Astrocyte (in vitro differentiated cells and primary cell): ENCODE results near the gene ADAM8. TPM values are rescaled to one million over a fixed set of nuclear protein-coding genes. Genes with fewer than 3 reads are reported as not detected.

Experiments used
- DNase-seq: peaks from one replicate; pipeline ENCODE4 v3.0.0-alpha.2; 2010; ENCODE audit warnings: low read depth
- FAIRE-seq: peaks from 2 replicates; lab custom pipeline; 2011; peaks lifted over from hg19 to GRCh38; lab: Jason Lieb, UNC
- H2AFZ ChIP-seq: 2 replicates; pipeline ENCODE4 v1.6.0; 2012; ENCODE audit warnings: low read depth, low read length, inconsistent platforms
- H3K27ac ChIP-seq: 2 replicates; pipeline ENCODE4 v1.5.1; 2011; ENCODE audit warnings: low read depth, low read length, inconsistent platforms
- H3K27me3 ChIP-seq: 2 replicates; pipeline ENCODE4 v1.6.0; 2011; ENCODE audit warnings: low read length, inconsistent platforms; ENCODE audit not compliant: insufficient read depth
- H3K36me3 ChIP-seq: 2 replicates; pipeline ENCODE4 v1.5.1; 2011; ENCODE audit warnings: low read length, inconsistent platforms; ENCODE audit not compliant: insufficient read depth
- H3K4me1 ChIP-seq: 2 replicates; pipeline ENCODE4 v1.5.1; 2011; ENCODE audit warnings: low read length, inconsistent platforms; ENCODE audit not compliant: insufficient read depth
- H3K4me2 ChIP-seq: 2 replicates; pipeline ENCODE4 v1.6.0; 2012; ENCODE audit warnings: low read length, inconsistent platforms
- H3K4me3 ChIP-seq: 2 replicates; pipeline ENCODE4 v1.5.1; 2011; ENCODE audit warnings: low read depth, mild to moderate bottlenecking, low read length, inconsistent platforms; ENCODE audit not compliant: insufficient read depth
- H3K79me2 ChIP-seq: 2 replicates; pipeline ENCODE4 v1.6.0; 2012; ENCODE audit warnings: mild to moderate bottlenecking, low read length, inconsistent platforms; ENCODE audit not compliant: insufficient read depth
- H3K9ac ChIP-seq: 2 replicates; pipeline ENCODE4 v1.6.0; 2012; ENCODE audit warnings: mild to moderate bottlenecking, low read length, inconsistent platforms
- H3K9me3 ChIP-seq: 2 replicates; pipeline ENCODE4 v1.5.1; 2012; ENCODE audit warnings: low read depth, mild to moderate bottlenecking, low read length, inconsistent platforms; ENCODE audit not compliant: insufficient read depth
- H4K20me1 ChIP-seq: 2 replicates; pipeline ENCODE4 v1.6.0; 2012; ENCODE audit warnings: low read length, inconsistent platforms; ENCODE audit not compliant: insufficient read depth
- H3K27ac Mint-ChIP-seq: one replicate; pipeline ENCODE4 v1.8.0; 2021; ENCODE audit warnings: mild to moderate bottlenecking, mixed read lengths; ENCODE audit not compliant: unreplicated experiment
- H3K27me3 Mint-ChIP-seq: one replicate; pipeline ENCODE4 v1.8.0; 2021; ENCODE audit warnings: low read depth, mixed read lengths; ENCODE audit not compliant: unreplicated experiment
- H3K36me3 Mint-ChIP-seq: one replicate; pipeline ENCODE4 v1.8.0; 2021; ENCODE audit warnings: low read depth, mixed read lengths; ENCODE audit not compliant: unreplicated experiment
- H3K4me1 Mint-ChIP-seq: one replicate; pipeline ENCODE4 v1.8.0; 2021; ENCODE audit warnings: low read depth, mixed read lengths; ENCODE audit not compliant: unreplicated experiment
- H3K4me3 Mint-ChIP-seq: one replicate; pipeline ENCODE4 v1.8.0; 2021; ENCODE audit warnings: mild to moderate bottlenecking, moderate library complexity, mixed read lengths; ENCODE audit not compliant: unreplicated experiment
- H3K9me3 Mint-ChIP-seq: one replicate; pipeline ENCODE4 v1.8.0; 2021; ENCODE audit warnings: mild to moderate bottlenecking, mixed read lengths; ENCODE audit not compliant: unreplicated experiment
- EZH2 ChIP-seq: IDR thresholded peaks from 2 replicates; pipeline ENCODE4 v1.6.1; 2012; ENCODE audit warnings: mild to moderate bottlenecking, low read length, inconsistent platforms; ENCODE audit not compliant: insufficient read depth
- total RNA-seq: library from RNA; stranded (reverse); gene quantifications from 2 replicates; pipeline ENCODE4 v1.2.1, GENCODE V29; 2021
- TF ChIP-seq, protein P1 (sequence below): IDR thresholded peaks from 2 replicates; pipeline ENCODE4 v1.5.1; 2011; ENCODE audit warnings: low read depth, mild to moderate bottlenecking, inconsistent platforms, low read length, moderate library complexity; ENCODE audit not compliant: insufficient read depth

Gene ADAM8
- total RNA-seq, 1 donor from 2014 or later: 4.6 TPM

DNA sequence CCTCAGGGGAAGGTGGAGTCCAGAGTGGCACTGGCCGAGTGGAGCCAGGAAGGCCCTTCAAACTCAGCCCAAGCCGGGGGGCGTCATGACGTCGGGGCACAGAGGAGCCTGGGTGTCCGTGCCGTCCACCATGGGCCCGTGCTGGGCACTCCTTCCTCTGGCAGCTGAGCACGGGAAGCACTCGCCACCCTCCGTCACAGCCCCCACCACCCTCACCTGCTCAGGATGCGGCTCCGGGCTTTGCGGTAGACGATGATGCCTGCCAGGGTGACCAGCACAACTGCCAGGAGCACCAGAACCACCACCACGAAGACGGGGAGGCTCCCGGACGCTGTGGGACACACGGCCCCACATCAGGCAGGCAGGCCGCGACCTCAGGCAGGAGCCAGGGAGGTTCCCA is 8.1 kb downstream of the ADAM8 start:
- H3K27me3 ChIP-seq: no peaks in the 10 kb centered on the region
- no peak overlapping the region for H3K27ac ChIP-seq
- TF ChIP-seq, protein P1, sequence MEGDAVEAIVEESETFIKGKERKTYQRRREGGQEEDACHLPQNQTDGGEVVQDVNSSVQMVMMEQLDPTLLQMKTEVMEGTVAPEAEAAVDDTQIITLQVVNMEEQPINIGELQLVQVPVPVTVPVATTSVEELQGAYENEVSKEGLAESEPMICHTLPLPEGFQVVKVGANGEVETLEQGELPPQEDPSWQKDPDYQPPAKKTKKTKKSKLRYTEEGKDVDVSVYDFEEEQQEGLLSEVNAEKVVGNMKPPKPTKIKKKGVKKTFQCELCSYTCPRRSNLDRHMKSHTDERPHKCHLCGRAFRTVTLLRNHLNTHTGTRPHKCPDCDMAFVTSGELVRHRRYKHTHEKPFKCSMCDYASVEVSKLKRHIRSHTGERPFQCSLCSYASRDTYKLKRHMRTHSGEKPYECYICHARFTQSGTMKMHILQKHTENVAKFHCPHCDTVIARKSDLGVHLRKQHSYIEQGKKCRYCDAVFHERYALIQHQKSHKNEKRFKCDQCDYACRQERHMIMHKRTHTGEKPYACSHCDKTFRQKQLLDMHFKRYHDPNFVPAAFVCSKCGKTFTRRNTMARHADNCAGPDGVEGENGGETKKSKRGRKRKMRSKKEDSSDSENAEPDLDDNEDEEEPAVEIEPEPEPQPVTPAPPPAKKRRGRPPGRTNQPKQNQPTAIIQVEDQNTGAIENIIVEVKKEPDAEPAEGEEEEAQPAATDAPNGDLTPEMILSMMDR: no peak
- no peak for TF ChIP-seq EZH2
- H3K9me3 ChIP-seq: no peaks in the 10 kb centered on the region
- no peak for FAIRE-seq
- no peak overlapping the region for H3K27ac Mint-ChIP-seq
- peaks cover 11% of the 10 kb centered on the region for H3K27me3 Mint-ChIP-seq
- H3K4me2 ChIP-seq: no peak overlapping the region
- H3K9me3 Mint-ChIP-seq: no peaks in the 10 kb centered on the region
- no peak overlapping the region for H3K4me3 Mint-ChIP-seq
- H2AFZ ChIP-seq: no peak overlapping the region
- DNase-seq: no peak
- no peaks in the 10 kb centered on the region for H3K36me3 ChIP-seq
- H3K9ac ChIP-seq: no peak overlapping the region
- no peaks in the 10 kb centered on the region for H4K20me1 ChIP-seq
- no peaks in the 10 kb centered on the region for H3K4me1 ChIP-seq
- no peaks in the 10 kb centered on the region for H3K79me2 ChIP-seq
- no peaks in the 10 kb centered on the region for H3K36me3 Mint-ChIP-seq
- H3K4me3 ChIP-seq: no peak overlapping the region
- no peaks in the 10 kb centered on the region for H3K4me1 Mint-ChIP-seq

DNA sequence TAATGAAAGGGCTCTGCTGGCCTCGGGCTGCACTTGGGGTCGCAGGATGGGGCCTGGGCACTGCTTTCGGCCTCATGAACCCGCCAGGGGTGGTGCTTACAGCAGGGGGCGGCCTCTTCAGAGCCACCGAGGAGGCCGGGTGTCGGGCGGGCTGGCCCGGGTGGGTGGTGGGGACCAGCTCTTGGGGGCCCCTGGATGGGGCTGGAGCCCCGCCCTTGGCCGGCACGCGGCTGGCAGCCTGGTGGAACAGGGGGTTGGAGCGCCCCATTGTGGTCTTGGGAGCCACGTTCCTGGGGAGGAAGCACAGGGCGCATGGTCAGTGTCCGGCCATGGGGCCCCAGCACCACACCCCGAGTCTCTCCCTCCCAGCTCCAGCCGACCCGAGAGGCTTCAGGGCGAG is 8.8 kb downstream of the ADAM8 start:
- no peak overlapping the region for H3K27ac Mint-ChIP-seq
- Histone ChIP-seq H3K27me3 (peaks cover under 1% of the 10 kb centered on the region), H3K27ac (no peak overlapping the region), H3K9ac (no peak overlapping the region), H3K79me2 (no peaks in the 10 kb centered on the region), H4K20me1 (no peaks in the 10 kb centered on the region), H3K9me3 (no peaks in the 10 kb centered on the region), H3K4me2 (no peak overlapping the region), H3K4me1 (no peaks in the 10 kb centered on the region), H2AFZ (no peak overlapping the region), H3K36me3 (no peaks in the 10 kb centered on the region), H3K4me3 (no peak overlapping the region)
- peaks cover 15% of the 10 kb centered on the region for H3K27me3 Mint-ChIP-seq
- no peaks in the 10 kb centered on the region for H3K9me3 Mint-ChIP-seq
- FAIRE-seq: no peak
- DNase-seq: no peak
- TF ChIP-seq, protein P1: no peak
- no peak for TF ChIP-seq EZH2
- no peaks in the 10 kb centered on the region for H3K4me1 Mint-ChIP-seq
- no peak overlapping the region for H3K4me3 Mint-ChIP-seq
- no peaks in the 10 kb centered on the region for H3K36me3 Mint-ChIP-seq

DNA sequence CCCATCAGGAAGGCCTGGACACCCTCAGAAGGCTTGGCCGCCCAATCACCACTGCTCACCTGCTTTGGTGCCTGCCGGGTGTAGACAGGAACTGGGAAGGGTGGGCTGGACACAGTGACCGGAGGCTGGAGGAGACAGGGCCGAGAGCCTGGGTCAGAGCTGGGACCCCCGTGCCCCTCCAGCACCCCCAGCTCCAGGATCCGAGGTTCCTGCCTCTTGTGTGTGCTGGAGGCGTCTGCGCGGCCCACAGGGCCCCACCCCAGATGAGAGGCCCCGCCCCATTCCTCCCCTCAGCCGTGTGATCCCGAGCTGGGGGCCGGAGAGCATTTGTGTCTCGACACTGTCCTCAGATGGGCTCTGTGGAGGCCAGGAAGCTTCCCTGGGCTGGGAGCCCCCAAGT is 9.4 kb downstream of the ADAM8 start:
- Mint-ChIP-seq H3K9me3 (no peaks in the 10 kb centered on the region), H3K4me3 (no peak overlapping the region), H3K36me3 (no peaks in the 10 kb centered on the region), H3K27me3 (peaks cover 17% of the 10 kb centered on the region), H3K27ac (no peak overlapping the region), H3K4me1 (no peaks in the 10 kb centered on the region)
- H3K36me3 ChIP-seq: no peaks in the 10 kb centered on the region
- H3K4me3 ChIP-seq: no peak overlapping the region
- no peaks in the 10 kb centered on the region for H3K79me2 ChIP-seq
- DNase-seq (no peak), FAIRE-seq (no peak)
- H3K9me3 ChIP-seq: no peaks in the 10 kb centered on the region
- H4K20me1 ChIP-seq: no peaks in the 10 kb centered on the region
- H3K9ac ChIP-seq: no peak overlapping the region
- TF ChIP-seq, protein P1: no peak
- TF ChIP-seq EZH2: no peak
- peaks cover under 1% of the 10 kb centered on the region for H3K4me1 ChIP-seq
- H2AFZ ChIP-seq: no peak overlapping the region
- peaks cover 2% of the 10 kb centered on the region for H3K27me3 ChIP-seq
- no peak overlapping the region for H3K4me2 ChIP-seq
- H3K27ac ChIP-seq: no peak overlapping the region
